MM.1S (cell line): Measurements from ENCODE around the gene TMEM169.

Experiments
- EZH2 ChIP-seq: fragments of 300-600 bp; sonication (generic); optimal IDR thresholded peaks from 2 replicates; pipeline ENCODE3; 2017; ENCODE audit warnings: low read depth, mild to moderate bottlenecking, antibody characterized with exemption, low read length, mixed read lengths
- TF ChIP-seq, protein P1 (sequence below): fragments of 300-600 bp; sonication (generic); IDR thresholded peaks from 2 replicates; pipeline ENCODE4 v1.5.1; 2016; ENCODE audit warnings: antibody characterized with exemption, low read length, mixed read lengths

DNA sequence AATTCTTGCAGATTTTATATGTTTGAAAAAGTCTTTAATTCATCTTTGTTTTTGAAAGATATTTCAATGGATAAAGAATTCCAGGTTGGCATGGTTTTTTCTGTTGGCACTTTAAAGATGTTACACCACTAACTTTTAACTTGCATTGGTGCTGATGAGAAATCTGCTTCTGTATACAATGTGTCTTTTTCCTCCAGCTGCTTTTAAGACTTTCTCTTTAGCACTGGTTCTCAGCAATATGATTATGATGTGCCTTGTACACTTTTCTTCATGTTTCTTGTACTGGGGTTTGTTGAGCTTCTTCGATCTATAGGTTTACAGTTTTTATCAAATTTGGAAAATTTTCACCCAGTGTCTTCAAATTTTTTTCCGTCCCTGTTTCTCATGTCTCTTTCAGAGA lies 29.3 kb upstream of the TMEM169 start:
- TF ChIP-seq, protein P1, sequence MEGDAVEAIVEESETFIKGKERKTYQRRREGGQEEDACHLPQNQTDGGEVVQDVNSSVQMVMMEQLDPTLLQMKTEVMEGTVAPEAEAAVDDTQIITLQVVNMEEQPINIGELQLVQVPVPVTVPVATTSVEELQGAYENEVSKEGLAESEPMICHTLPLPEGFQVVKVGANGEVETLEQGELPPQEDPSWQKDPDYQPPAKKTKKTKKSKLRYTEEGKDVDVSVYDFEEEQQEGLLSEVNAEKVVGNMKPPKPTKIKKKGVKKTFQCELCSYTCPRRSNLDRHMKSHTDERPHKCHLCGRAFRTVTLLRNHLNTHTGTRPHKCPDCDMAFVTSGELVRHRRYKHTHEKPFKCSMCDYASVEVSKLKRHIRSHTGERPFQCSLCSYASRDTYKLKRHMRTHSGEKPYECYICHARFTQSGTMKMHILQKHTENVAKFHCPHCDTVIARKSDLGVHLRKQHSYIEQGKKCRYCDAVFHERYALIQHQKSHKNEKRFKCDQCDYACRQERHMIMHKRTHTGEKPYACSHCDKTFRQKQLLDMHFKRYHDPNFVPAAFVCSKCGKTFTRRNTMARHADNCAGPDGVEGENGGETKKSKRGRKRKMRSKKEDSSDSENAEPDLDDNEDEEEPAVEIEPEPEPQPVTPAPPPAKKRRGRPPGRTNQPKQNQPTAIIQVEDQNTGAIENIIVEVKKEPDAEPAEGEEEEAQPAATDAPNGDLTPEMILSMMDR, result no peak
- no peak for TF ChIP-seq EZH2
